ENCODE data around the gene RASA4.
"Not testable (repeated sequence)": the region's sequence is repeated elsewhere in the genome, so short reads cannot be mapped to it uniquely, and the experiment has no call there.

Gene RASA4

DNA sequence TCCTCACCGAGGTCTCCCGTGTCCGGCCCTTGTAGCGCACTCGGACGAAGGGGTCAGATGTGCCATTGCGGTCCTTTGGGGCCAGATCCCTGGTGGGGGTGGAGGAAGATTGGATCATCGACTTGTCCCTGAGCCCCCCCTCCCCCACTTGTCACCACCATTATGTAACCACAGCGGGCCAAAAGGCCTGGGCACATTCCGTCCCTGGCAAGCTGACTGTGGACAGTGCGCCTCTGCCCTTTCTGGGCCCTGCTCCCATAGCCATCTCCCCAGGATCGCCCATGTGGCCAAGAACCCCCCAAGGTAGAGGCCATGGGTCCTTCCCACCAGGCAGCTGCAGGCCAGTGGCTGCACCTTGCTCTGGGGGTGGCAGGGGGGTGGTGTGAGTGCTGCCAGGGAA lies 14.2 kb downstream of the RASA4 start:
- H3K9ac ChIP-seq (ENCODE audit: low read length); H3K27me3 ChIP-seq (ENCODE audit: low read length); H3K79me2 ChIP-seq (ENCODE audit: insufficient read depth, low read length): not testable (repeated sequence)

DNA sequence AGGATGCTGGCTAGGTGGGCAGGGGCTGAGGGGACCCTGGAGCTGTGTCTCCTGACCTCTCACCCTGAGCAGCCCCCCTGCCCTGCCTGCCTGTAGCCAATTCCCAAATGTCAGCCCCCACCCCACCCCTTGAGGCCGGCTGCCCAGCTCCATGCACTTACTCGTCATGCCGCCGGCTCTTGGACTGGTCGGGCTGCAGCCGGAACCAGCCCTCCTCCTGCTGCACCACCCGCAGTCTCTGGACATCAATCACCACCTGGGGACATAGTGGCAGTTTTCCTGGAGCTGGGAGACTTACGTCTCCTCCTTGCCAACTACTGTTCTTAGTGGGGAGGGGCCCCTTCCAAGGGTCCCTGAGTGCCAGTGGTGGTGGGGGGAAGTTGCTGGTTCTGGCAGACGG lies 16.9 kb downstream of the RASA4 start:
- not testable (repeated sequence) for H3K27ac ChIP-seq (ENCODE audit: low read depth, low read length); H3K79me2 ChIP-seq (ENCODE audit: insufficient read depth, low read length); H3K4me3 ChIP-seq (ENCODE audit: insufficient read depth, low read length, poor library complexity, severe bottlenecking); H3K4me2 ChIP-seq (ENCODE audit: low read depth, low read length, poor library complexity, severe bottlenecking); H2AFZ ChIP-seq (ENCODE audit: low read depth, low read length, severe bottlenecking); H3K9me3 ChIP-seq (ENCODE audit: insufficient read depth, low read length); H3K36me3 ChIP-seq (ENCODE audit: low read length); H3K27me3 ChIP-seq (ENCODE audit: low read length); H3F3A ChIP-seq (ENCODE audit: insufficient read depth); H4K20me1 ChIP-seq (ENCODE audit: low read depth, low read length); H3K9me2 ChIP-seq (replicated peaks; ENCODE audit: insufficient read depth, low read length); H3K9ac ChIP-seq (ENCODE audit: low read length)

More for the DNA sequence above, 14.2 kb downstream of the RASA4 start:
- H3F3A ChIP-seq (ENCODE audit: insufficient read depth); H3K4me2 ChIP-seq (ENCODE audit: low read depth, low read length, poor library complexity, severe bottlenecking); H3K9me2 ChIP-seq (replicated peaks; ENCODE audit: insufficient read depth, low read length); H3K9me3 ChIP-seq (ENCODE audit: insufficient read depth, low read length); H3K36me3 ChIP-seq (ENCODE audit: low read length); H3K4me3 ChIP-seq (ENCODE audit: insufficient read depth, low read length, poor library complexity, severe bottlenecking); H2AFZ ChIP-seq (ENCODE audit: low read depth, low read length, severe bottlenecking); H3K27ac ChIP-seq (ENCODE audit: low read depth, low read length); H4K20me1 ChIP-seq (ENCODE audit: low read depth, low read length): not testable (repeated sequence)

DNA sequence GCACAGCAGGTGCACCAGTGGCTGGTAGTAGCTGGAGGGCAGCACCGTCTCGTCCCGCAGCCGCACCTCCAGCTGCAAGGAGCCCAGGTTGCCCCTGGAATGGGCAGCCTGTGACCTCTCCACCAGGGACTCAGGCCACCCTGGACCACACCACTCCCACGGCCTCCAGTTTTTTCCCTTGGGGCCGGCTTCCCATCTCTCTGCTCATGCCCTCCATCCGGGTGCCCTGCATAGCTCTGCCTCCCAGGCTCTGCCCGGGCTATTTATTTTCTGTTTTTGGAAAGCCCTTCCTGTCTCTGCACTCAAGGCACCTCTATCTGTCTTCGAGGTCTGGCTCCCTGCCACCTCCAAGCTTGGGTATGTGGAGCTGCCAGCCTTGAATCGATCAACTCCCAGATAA lies 20.5 kb downstream of the RASA4 start:
- not testable (repeated sequence) for H3F3A ChIP-seq (ENCODE audit: insufficient read depth); H3K27me3 ChIP-seq (ENCODE audit: low read length); H2AFZ ChIP-seq (ENCODE audit: low read depth, low read length, severe bottlenecking); H3K9me2 ChIP-seq (replicated peaks; ENCODE audit: insufficient read depth, low read length); H4K20me1 ChIP-seq (ENCODE audit: low read depth, low read length); H3K79me2 ChIP-seq (ENCODE audit: insufficient read depth, low read length); H3K4me3 ChIP-seq (ENCODE audit: insufficient read depth, low read length, poor library complexity, severe bottlenecking); H3K36me3 ChIP-seq (ENCODE audit: low read length); H3K9ac ChIP-seq (ENCODE audit: low read length); H3K27ac ChIP-seq (ENCODE audit: low read depth, low read length); H3K9me3 ChIP-seq (ENCODE audit: insufficient read depth, low read length); H3K4me2 ChIP-seq (ENCODE audit: low read depth, low read length, poor library complexity, severe bottlenecking)

DNA sequence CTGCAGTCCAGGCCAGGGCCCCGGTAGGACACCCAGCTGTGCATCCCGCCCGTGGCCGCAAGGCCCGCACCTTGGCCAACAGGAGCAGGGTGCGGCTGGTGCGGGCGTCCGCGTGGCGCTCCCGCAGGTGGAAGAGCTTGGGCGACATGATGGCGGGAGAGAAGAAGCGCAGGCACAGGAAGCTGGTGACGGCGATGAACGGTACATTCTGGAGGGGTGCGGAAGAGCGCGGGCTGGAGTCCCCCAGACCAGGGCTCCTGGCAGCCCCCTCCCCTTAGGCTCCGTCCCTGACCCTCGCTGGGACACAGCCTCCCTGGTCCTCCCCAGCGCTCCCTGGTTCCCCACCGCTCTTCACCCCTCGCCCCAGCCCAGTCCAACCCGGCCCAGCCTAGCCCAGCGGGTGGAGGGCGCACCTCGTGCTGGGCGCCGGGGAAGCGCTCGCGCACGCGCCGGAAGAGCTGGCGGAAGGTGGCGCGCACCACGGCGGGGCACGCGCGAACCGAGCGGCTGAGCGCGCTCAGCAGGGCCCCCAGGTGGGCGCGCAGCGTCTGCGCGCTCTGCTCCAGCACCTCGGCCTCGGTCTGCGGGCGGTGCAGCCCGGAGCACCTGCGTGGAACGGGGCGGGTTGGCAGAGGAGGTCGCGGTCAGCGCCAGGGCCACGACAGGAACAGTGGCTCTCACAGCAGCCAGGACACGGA lies 22.8 kb downstream of the RASA4 start:
- H3K36me3 ChIP-seq (ENCODE audit: low read length); H3K4me2 ChIP-seq (ENCODE audit: low read depth, low read length, poor library complexity, severe bottlenecking); H3F3A ChIP-seq (ENCODE audit: insufficient read depth); H3K9me2 ChIP-seq (replicated peaks; ENCODE audit: insufficient read depth, low read length); H3K27ac ChIP-seq (ENCODE audit: low read depth, low read length); H3K4me3 ChIP-seq (ENCODE audit: insufficient read depth, low read length, poor library complexity, severe bottlenecking); H3K79me2 ChIP-seq (ENCODE audit: insufficient read depth, low read length); H3K27me3 ChIP-seq (ENCODE audit: low read length); H3K9ac ChIP-seq (ENCODE audit: low read length); H3K9me3 ChIP-seq (ENCODE audit: insufficient read depth, low read length); H2AFZ ChIP-seq (ENCODE audit: low read depth, low read length, severe bottlenecking); H4K20me1 ChIP-seq (ENCODE audit: low read depth, low read length): not testable (repeated sequence)

DNA sequence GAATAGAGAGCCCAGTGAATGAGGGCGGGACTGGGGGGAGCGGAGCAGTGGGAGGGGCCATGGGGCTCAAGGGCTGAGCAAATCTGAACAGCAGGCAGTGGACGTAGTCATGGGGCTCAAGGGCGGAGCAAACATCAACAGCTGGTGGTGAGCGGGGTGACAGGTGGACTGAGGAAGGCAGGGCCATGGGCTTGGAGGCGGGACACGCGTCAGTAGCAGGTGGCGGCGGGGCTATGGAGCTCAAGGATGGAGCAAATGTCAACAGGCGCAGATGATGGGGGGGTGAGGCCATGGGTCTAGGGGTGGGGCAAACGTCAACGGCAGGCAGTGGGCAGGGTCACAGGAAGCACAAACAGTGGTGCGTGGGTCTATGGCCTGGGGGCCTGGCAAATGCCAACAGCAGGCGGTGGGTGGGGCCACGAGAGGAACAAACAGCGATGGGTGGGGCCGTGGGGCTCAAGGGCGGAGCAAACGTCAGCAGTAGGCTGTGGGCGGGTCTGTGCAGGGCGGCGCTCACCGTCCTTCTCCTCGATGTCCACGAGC lies 24.0 kb downstream of the RASA4 start:
- not testable (repeated sequence) for H3F3A ChIP-seq (ENCODE audit: insufficient read depth); H3K9ac ChIP-seq (ENCODE audit: low read length); H3K9me3 ChIP-seq (ENCODE audit: insufficient read depth, low read length); H3K9me2 ChIP-seq (replicated peaks; ENCODE audit: insufficient read depth, low read length); H3K27ac ChIP-seq (ENCODE audit: low read depth, low read length); H3K4me2 ChIP-seq (ENCODE audit: low read depth, low read length, poor library complexity, severe bottlenecking); H3K4me3 ChIP-seq (ENCODE audit: insufficient read depth, low read length, poor library complexity, severe bottlenecking); H3K27me3 ChIP-seq (ENCODE audit: low read length); H4K20me1 ChIP-seq (ENCODE audit: low read depth, low read length); H2AFZ ChIP-seq (ENCODE audit: low read depth, low read length, severe bottlenecking); H3K79me2 ChIP-seq (ENCODE audit: insufficient read depth, low read length); H3K36me3 ChIP-seq (ENCODE audit: low read length)

DNA sequence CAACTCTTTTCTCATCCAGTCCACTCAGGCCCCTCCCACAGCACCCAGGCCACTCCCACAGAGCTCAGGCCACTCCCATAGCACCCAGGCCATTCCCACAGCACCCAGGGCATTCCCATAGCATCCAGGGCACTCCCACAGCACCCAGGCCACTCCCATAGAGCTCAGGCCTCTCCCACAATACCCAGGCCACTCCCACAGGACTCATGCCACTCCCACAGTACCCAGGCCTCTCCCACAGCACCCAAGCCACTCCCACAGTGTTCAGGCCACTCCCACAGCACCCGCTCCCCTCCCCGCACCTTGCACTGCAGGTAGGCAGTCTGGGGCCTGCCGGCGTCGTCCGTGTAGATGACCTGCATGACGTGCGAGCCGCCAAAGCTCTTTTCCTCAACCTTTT lies 26.7 kb downstream of the RASA4 start:
- not testable (repeated sequence) for H3K36me3 ChIP-seq (ENCODE audit: low read length); H3K9me3 ChIP-seq (ENCODE audit: insufficient read depth, low read length); H3K79me2 ChIP-seq (ENCODE audit: insufficient read depth, low read length); H4K20me1 ChIP-seq (ENCODE audit: low read depth, low read length); H2AFZ ChIP-seq (ENCODE audit: low read depth, low read length, severe bottlenecking); H3K27me3 ChIP-seq (ENCODE audit: low read length); H3F3A ChIP-seq (ENCODE audit: insufficient read depth); H3K9ac ChIP-seq (ENCODE audit: low read length); H3K27ac ChIP-seq (ENCODE audit: low read depth, low read length); H3K4me2 ChIP-seq (ENCODE audit: low read depth, low read length, poor library complexity, severe bottlenecking); H3K9me2 ChIP-seq (replicated peaks; ENCODE audit: insufficient read depth, low read length); H3K4me3 ChIP-seq (ENCODE audit: insufficient read depth, low read length, poor library complexity, severe bottlenecking)

DNA sequence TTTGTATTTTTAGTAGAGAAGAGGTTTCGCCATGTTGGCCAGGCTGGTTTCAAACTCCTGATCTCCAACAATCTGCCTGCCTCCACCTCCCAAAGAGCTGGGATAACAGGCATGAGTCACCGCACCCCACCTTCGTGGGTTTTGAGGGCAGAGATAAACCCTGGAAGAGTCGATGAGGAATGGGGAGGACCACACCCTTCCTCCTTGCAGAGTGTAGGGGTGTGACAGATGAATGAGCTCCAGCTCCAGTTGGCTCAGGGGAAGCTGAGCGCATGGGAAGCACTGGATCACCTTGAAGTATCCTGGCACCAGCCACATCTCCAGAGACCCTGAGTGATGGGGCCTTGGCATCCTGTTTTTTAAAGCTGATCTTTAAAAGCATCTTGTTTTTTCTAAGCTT lies 33.1 kb downstream of the RASA4 start:
- not testable (repeated sequence) for H3K79me2 ChIP-seq (ENCODE audit: insufficient read depth, low read length); H3K4me3 ChIP-seq (ENCODE audit: insufficient read depth, low read length, poor library complexity, severe bottlenecking); H3F3A ChIP-seq (ENCODE audit: insufficient read depth); H3K9me3 ChIP-seq (ENCODE audit: insufficient read depth, low read length); H3K4me2 ChIP-seq (ENCODE audit: low read depth, low read length, poor library complexity, severe bottlenecking); H3K9ac ChIP-seq (ENCODE audit: low read length); H3K27me3 ChIP-seq (ENCODE audit: low read length); H3K36me3 ChIP-seq (ENCODE audit: low read length); H2AFZ ChIP-seq (ENCODE audit: low read depth, low read length, severe bottlenecking); H4K20me1 ChIP-seq (ENCODE audit: low read depth, low read length); H3K9me2 ChIP-seq (replicated peaks; ENCODE audit: insufficient read depth, low read length); H3K27ac ChIP-seq (ENCODE audit: low read depth, low read length)

DNA sequence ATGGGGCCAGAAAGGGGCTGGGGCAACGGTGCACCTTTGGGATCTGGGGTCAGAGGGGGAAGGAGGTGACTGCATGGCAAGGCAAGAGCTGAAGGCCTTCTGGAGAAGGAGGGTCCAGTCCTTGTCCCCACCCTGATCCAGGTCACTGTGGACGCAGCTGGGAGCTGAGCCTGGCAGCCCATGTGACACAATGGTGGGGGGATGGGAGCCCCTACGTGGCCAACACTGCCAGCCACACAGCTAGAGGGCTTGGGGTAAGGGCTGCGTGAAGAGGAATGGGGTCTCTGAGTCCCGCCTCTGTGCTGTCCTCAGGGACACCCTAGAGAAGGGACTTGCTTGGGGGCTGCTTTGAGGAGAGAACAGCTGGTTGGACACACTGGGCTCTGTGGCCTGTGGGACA lies 34.8 kb downstream of the RASA4 start:
- H3F3A ChIP-seq (ENCODE audit: insufficient read depth); H4K20me1 ChIP-seq (ENCODE audit: low read depth, low read length); H3K36me3 ChIP-seq (ENCODE audit: low read length); H3K9ac ChIP-seq (ENCODE audit: low read length); H3K4me2 ChIP-seq (ENCODE audit: low read depth, low read length, poor library complexity, severe bottlenecking); H3K9me2 ChIP-seq (replicated peaks; ENCODE audit: insufficient read depth, low read length); H3K9me3 ChIP-seq (ENCODE audit: insufficient read depth, low read length); H3K27me3 ChIP-seq (ENCODE audit: low read length); H2AFZ ChIP-seq (ENCODE audit: low read depth, low read length, severe bottlenecking); H3K4me3 ChIP-seq (ENCODE audit: insufficient read depth, low read length, poor library complexity, severe bottlenecking); H3K79me2 ChIP-seq (ENCODE audit: insufficient read depth, low read length); H3K27ac ChIP-seq (ENCODE audit: low read depth, low read length): not testable (repeated sequence)
